K562 (cell line): ENCODE results near the gene RHEB. TPM values are rescaled to one million over a fixed set of nuclear protein-coding genes. Genes with fewer than 3 reads are reported as not detected.

Source experiments
- CSDE1 ChIP-seq, 2 experiments: fragments of 450-650 bp; IDR thresholded peaks; 2 replicates each; pipeline ENCODE4 v1.6.1; 2016; ENCODE audit warnings: mild to moderate bottlenecking in 1 of 2
- DEAF1 ChIP-seq: fragments of 450-650 bp; formaldehyde crosslinking; IDR thresholded peaks from 2 replicates; pipeline ENCODE4 v1.4.0; 2020; ENCODE audit warnings: mild to moderate bottlenecking, moderate library complexity
- E2F3 ChIP-seq: fragments of 250-450 bp; sonication (Bioruptor Pico); IDR thresholded peaks from 2 replicates; pipeline ENCODE4 v1.4.0; 2020; ENCODE audit warnings: mild to moderate bottlenecking
- ETS2 ChIP-seq: IDR thresholded peaks from 2 replicates; pipeline ENCODE4 v1.6.1; 2016; ENCODE audit warnings: borderline replicate concordance, missing genetic modification characterization, mild to moderate bottlenecking, moderate library complexity, missing compliant biosample characterization; ENCODE audit not compliant: poor library complexity, severe bottlenecking
- GABPB1 ChIP-seq: sonication (generic); formaldehyde crosslinking; IDR thresholded peaks from 2 replicates; pipeline ENCODE4 v1.8.0; 2022; ENCODE audit warnings: mild to moderate bottlenecking, missing genetic modification reagents
- SIRT6 ChIP-seq: IDR thresholded peaks from one replicate; pipeline ENCODE4 v1.6.1; 2012; ENCODE audit warnings: low read depth, mild to moderate bottlenecking, control low read depth, inconsistent platforms, low read length, moderate library complexity
- SMAD2 ChIP-seq: fragments of 150-350 bp; IDR thresholded peaks from 2 replicates; pipeline ENCODE4 v1.6.1; 2014; ENCODE audit warnings: low read depth, mild to moderate bottlenecking, low read length
- SMARCA5 ChIP-seq: fragments of 450-650 bp; IDR thresholded peaks from 2 replicates; pipeline ENCODE4 v1.6.1; 2016
- STAT5B ChIP-seq: fragments of 250-450 bp; sonication (Bioruptor Pico); IDR thresholded peaks from 2 replicates; pipeline ENCODE4 v1.8.0; 2021; ENCODE audit warnings: mild to moderate bottlenecking, inconsistent platforms
- TCF15 ChIP-seq: fragments of 250-450 bp; sonication (Bioruptor Pico); IDR thresholded peaks from 2 replicates; pipeline ENCODE4 v1.8.0; 2022; ENCODE audit warnings: moderate library complexity, mild to moderate bottlenecking, inconsistent platforms
- ZNF197 ChIP-seq: fragments of 200-800 bp; sonication (Bioruptor generic); IDR thresholded peaks from 2 replicates; pipeline ENCODE4 v1.6.1; 2016; ENCODE audit warnings: low read depth, missing genetic modification characterization, missing compliant biosample characterization
- ZNF280A ChIP-seq: fragments of 450-650 bp; IDR thresholded peaks from 2 replicates; pipeline ENCODE4 v1.6.1; 2018; ENCODE audit warnings: mild to moderate bottlenecking, low read depth; ENCODE audit not compliant: partially characterized antibody
- polyA plus RNA-seq, 8 experiments: library from polyadenylated mRNA; depleted of rRNA in 4 of 8; stranded (reverse) in 5 of 8; unstranded in 3 of 8; fragments of >200 nt; fragmentation: Nextera tagmentation in 2 of 8; fragmentation: Illumina TruSeq in 1 of 8; extraction: Ambion mirVana in 2 of 8; extraction: Trizol in 1 of 8; gene quantifications; 2 replicates each; pipeline versions ENCODE4 v1.2.1 to v1.2.3, GENCODE V29; 2011 to 2014; ENCODE audit warnings: inconsistent platforms in 1 of 8, missing spikeins in 1 of 8
- total RNA-seq, 7 experiments: library from RNA; depleted of rRNA in 6 of 7; stranded (reverse); fragments of >200 nt in 6 of 7; fragmentation: Illumina TruSeq in 2 of 7; extraction: Trizol in 2 of 7; gene quantifications; 2 replicates each; pipeline versions ENCODE4 v1.2.1 to v1.2.3, GENCODE V29; 2011 to 2021; ENCODE audit warnings: low replicate concordance in 1 of 7

The RHEB gene
- total and polyA plus RNA-seq, 9 of the 15 experiments (the other 6 are each of a cell fraction or from before 2014, with no cell fraction given): 28.5 to 249 (median 182) TPM

GRCh38 chr7:151449990-151450389 lies 69.7 kb downstream of the RHEB start (continued):
- TF ChIP-seq ZNF280A (no peak), SMARCA5 (no peak), CSDE1 (IDR thresholded peaks at IDR 0.05) (no peak), ZNF197 (CRISPR knock-in tag) (no peak), SIRT6 (no peak), E2F3 (CRISPR knock-in tag) (no peak), DEAF1 (CRISPR knock-in tag) (no peak), STAT5B (CRISPR knock-in tag) (no peak), ETS2 (tag) (no peak), TCF15 (no peak), GABPB1 (CRISPR knock-in tag) (no peak), SMAD2 (no peak)
